ENCODE data around the gene TUBA4A.

GRCh38 chr2:219204425-219205164, 49.1 kb downstream of the TUBA4A start:
- TF ChIP-seq POLR2A (IDR thresholded peaks at IDR 0.05; ENCODE audit: low read depth, low read length) (no peak), POLR2AphosphoS5 (IDR thresholded peaks at IDR 0.05; ENCODE audit: low read depth, low read length) (no peak)

All from GM12891 (cell line).